UCSD-AML1 (cell line): ENCODE results near the gene IL19.
A peak's percentile ranks its signal among the peaks of the same experiment; 100 is the strongest.

ENCODE experiments used
- DNase-seq: peaks from one replicate; lab custom pipeline; 2025; ENCODE audit not compliant: unreplicated experiment; lab: John Stamatoyannopoulos, UW

The IL19 gene

GRCh38 chr1:206854401-206855129 is 84.0 kb downstream of the IL19 start:
- no peak for DNase-seq

GRCh38 chr1:206855859-206856258 is 85.3 kb downstream of the IL19 start:
- no peak for DNase-seq

- DNase-seq: no peak
Observed at GRCh38 chr1:206856674-206857464, 86.3 kb downstream of the IL19 start.

- peak; percentile 45 for DNase-seq
Observed at GRCh38 chr1:206859082-206859521, 88.5 kb downstream of the IL19 start.

GRCh38 chr1:206860165-206860564 is 89.6 kb downstream of the IL19 start:
- no peak for DNase-seq

GRCh38 chr1:206863266-206863665 is 92.7 kb downstream of the IL19 start:
- no peak for DNase-seq

- DNase-seq: peak; percentile 73
Observed at GRCh38 chr1:206864939-206865671, 94.5 kb downstream of the IL19 start, which contains the start of gene IL20. Gene IL20, plus strand, starts transcription at chr1:206865623. Its CDS starts 230 bp downstream, at chr1:206865853.

GRCh38 chr1:206866062-206866461 is 95.5 kb downstream of the IL19 start:
- no peak for DNase-seq

- DNase-seq: no peak
Observed at GRCh38 chr1:206867239-206867638, 96.7 kb downstream of the IL19 start.

- no peak for DNase-seq
Observed at GRCh38 chr1:206867716-206868115, 97.1 kb downstream of the IL19 start.

- DNase-seq: no peak
Observed at GRCh38 chr1:206868264-206868663, 97.7 kb downstream of the IL19 start.

- DNase-seq: no peak
Observed at GRCh38 chr1:206872139-206872538, 101.6 kb downstream of the IL19 start.

GRCh38 chr1:206873603-206874188 is 103.1 kb downstream of the IL19 start:
- no peak for DNase-seq

- DNase-seq: no peak
Observed at GRCh38 chr1:206875752-206876377, 105.3 kb downstream of the IL19 start.

- no peak for DNase-seq
Observed at GRCh38 chr1:206878456-206878855, 107.9 kb downstream of the IL19 start.

GRCh38 chr1:206880314-206880713 is 109.7 kb downstream of the IL19 start:
- DNase-seq: no peak

- DNase-seq: no peak
Observed at GRCh38 chr1:206882555-206882954, 112.0 kb downstream of the IL19 start.

- DNase-seq: no peak
Observed at GRCh38 chr1:206883160-206883559, 112.6 kb downstream of the IL19 start.

- no peak for DNase-seq
Observed at GRCh38 chr1:206883876-206884275, 113.3 kb downstream of the IL19 start.

- DNase-seq: no peak
Observed at GRCh38 chr1:206885341-206886060, 114.9 kb downstream of the IL19 start.
